ENCODE measurements around the gene FBXL17.

The FBXL17 gene

GRCh38 chr5:107858324-107858723, 523.6 kb downstream of the FBXL17 start:
- DNase-seq (ENCODE audit: low spot score), result no peak

- DNase-seq (ENCODE audit: low spot score), result no peak
Measured at GRCh38 chr5:107857785-107858184, 524.1 kb downstream of the FBXL17 start.

GRCh38 chr5:107855171-107855570, 526.7 kb downstream of the FBXL17 start:
- DNase-seq (ENCODE audit: low spot score), result no peak

- no peak for DNase-seq (ENCODE audit: low spot score)
Measured at GRCh38 chr5:107853696-107854095, 528.2 kb downstream of the FBXL17 start.

- no peak for DNase-seq (ENCODE audit: low spot score)
Measured at GRCh38 chr5:107853031-107853430, 528.9 kb downstream of the FBXL17 start.

- no peak for DNase-seq (ENCODE audit: low spot score)
Measured at GRCh38 chr5:107849118-107849517, 532.8 kb downstream of the FBXL17 start.

- no peak for DNase-seq (ENCODE audit: low spot score)
Measured at GRCh38 chr5:107840592-107840991, 541.3 kb downstream of the FBXL17 start.

GRCh38 chr5:107840161-107840560, 541.7 kb downstream of the FBXL17 start:
- no peak for DNase-seq (ENCODE audit: low spot score)

GRCh38 chr5:107835096-107835495, 546.8 kb downstream of the FBXL17 start:
- no peak for DNase-seq (ENCODE audit: low spot score)

GRCh38 chr5:107832746-107833145, 549.2 kb downstream of the FBXL17 start:
- no peak for DNase-seq (ENCODE audit: low spot score)

GRCh38 chr5:107831612-107832395, 550.1 kb downstream of the FBXL17 start:
- DNase-seq (ENCODE audit: low spot score), result no peak

GRCh38 chr5:107830750-107831149, 551.1 kb downstream of the FBXL17 start:
- no peak for DNase-seq (ENCODE audit: low spot score)

GRCh38 chr5:107826311-107827000, 555.4 kb downstream of the FBXL17 start:
- no peak for DNase-seq (ENCODE audit: low spot score)

- no peak for DNase-seq (ENCODE audit: low spot score)
Measured at GRCh38 chr5:107824821-107825220, 557.1 kb downstream of the FBXL17 start.

- DNase-seq (ENCODE audit: low spot score), result no peak
Measured at GRCh38 chr5:107821288-107821687, 560.6 kb downstream of the FBXL17 start.

GRCh38 chr5:107820429-107820828, 561.5 kb downstream of the FBXL17 start:
- no peak for DNase-seq (ENCODE audit: low spot score)

GRCh38 chr5:107817951-107818350, 563.9 kb downstream of the FBXL17 start:
- DNase-seq (ENCODE audit: low spot score), result no peak

- no peak for DNase-seq (ENCODE audit: low spot score)
Measured at GRCh38 chr5:107817436-107817835, 564.5 kb downstream of the FBXL17 start.

GRCh38 chr5:107815109-107815508, 566.8 kb downstream of the FBXL17 start:
- DNase-seq (ENCODE audit: low spot score), result no peak

- DNase-seq (ENCODE audit: low spot score), result no peak
Measured at GRCh38 chr5:107814183-107814827, 567.6 kb downstream of the FBXL17 start.

- DNase-seq (ENCODE audit: low spot score), result no peak
Measured at GRCh38 chr5:107813559-107813958, 568.3 kb downstream of the FBXL17 start.

GRCh38 chr5:107812570-107813141, 569.2 kb downstream of the FBXL17 start:
- no peak for DNase-seq (ENCODE audit: low spot score)
